ENCODE results near the gene NEUROG2. TPM values are rescaled to one million over a fixed set of nuclear protein-coding genes. Genes with fewer than 3 reads are reported as not detected.
"Not testable (repeated sequence)": the region's sequence is repeated elsewhere in the genome, so short reads cannot be mapped to it uniquely, and the experiment has no call there.

NEUROG2 gene
- total RNA-seq, 3 donors from 2014 or later: 0.29 to 0.33 TPM; not detected in 1

- no peaks in the 10 kb centered on the region for H3K4me1 ChIP-seq
- intact Hi-C loops (cut with DNase I; ENCODE audit: low total_unique reads): no loop called here
- no peak overlapping the region for H3K4me3 ChIP-seq
- no peaks in the 10 kb centered on the region for H3K36me3 ChIP-seq
- no peak for TF ChIP-seq POLR2AphosphoS5 (IDR thresholded peaks at IDR 0.05)
- TF ChIP-seq POLR2A (IDR thresholded peaks at IDR 0.05): no peak
- TF ChIP-seq CTCF (IDR thresholded peaks at IDR 0.05): no peak
- H3K9me3 ChIP-seq: peaks cover 0 to 3% of the 10 kb centered on the region in 2 donors
- DNase-seq (ENCODE audit: low spot score in 2 of 2): no peak
- H3K27ac ChIP-seq: no peak overlapping the region
- H3K27me3 ChIP-seq: peaks cover 0 to 4% of the 10 kb centered on the region in 2 donors
These were observed 13.1 kb downstream of the NEUROG2 start for GRCh38 chr4:112502871-112503270.

- Histone ChIP-seq H3K36me3 (no peaks in the 10 kb centered on the region), H3K9me3 (peaks cover 7 to 22% of the 10 kb centered on the region in 2 donors), H3K4me3 (no peak overlapping the region), H3K27ac (no peak overlapping the region), H3K27me3 (no peaks in the 10 kb centered on the region), H3K4me1 (no peaks in the 10 kb centered on the region)
- DNase-seq (ENCODE audit: low spot score in 2 of 2): no peak
- intact Hi-C loops (cut with DNase I; ENCODE audit: low total_unique reads): no loop called here
- TF ChIP-seq POLR2AphosphoS5 (IDR thresholded peaks at IDR 0.05) (no peak), CTCF (IDR thresholded peaks at IDR 0.05) (no peak), POLR2A (IDR thresholded peaks at IDR 0.05) (no peak)
These were observed 23.7 kb downstream of the NEUROG2 start for GRCh38 chr4:112492321-112492720.

- intact Hi-C loops (cut with DNase I; ENCODE audit: low total_unique reads); H3K4me3 ChIP-seq; H3K27me3 ChIP-seq: not testable (repeated sequence)
These were observed 25.2 kb downstream of the NEUROG2 start for GRCh38 chr4:112490808-112491207.

DNA sequence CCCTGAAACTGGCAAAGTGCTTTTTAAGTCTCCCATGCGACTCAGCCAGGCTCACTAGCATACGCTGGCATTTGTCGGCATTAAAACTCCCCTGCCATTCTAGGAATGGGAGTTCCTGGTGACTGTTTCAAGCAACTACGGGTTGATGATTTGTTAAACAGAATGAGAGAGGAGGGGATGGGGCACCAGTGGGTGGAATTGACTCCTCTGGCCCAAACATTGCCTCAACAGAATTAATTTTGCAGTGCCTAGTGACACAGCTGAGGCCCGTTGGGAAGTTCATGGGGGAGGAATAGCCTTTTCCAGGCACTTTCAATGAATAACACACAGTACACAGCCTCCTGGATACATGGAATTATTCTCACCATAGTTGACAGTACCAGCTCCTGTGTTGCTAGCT lies 30.1 kb downstream of the NEUROG2 start:
- H3K9me3 ChIP-seq: peaks cover 6 to 24% of the 10 kb centered on the region in 2 donors
- DNase-seq (ENCODE audit: low spot score in 2 of 2): no peak
- no peaks in the 10 kb centered on the region for H3K27me3 ChIP-seq
- H3K4me3 ChIP-seq: no peak overlapping the region
- no peaks in the 10 kb centered on the region for H3K36me3 ChIP-seq
- H3K4me1 ChIP-seq: no peaks in the 10 kb centered on the region
- intact Hi-C loops (cut with DNase I; ENCODE audit: low total_unique reads): no loop called here
- H3K27ac ChIP-seq: no peak overlapping the region
- TF ChIP-seq CTCF (IDR thresholded peaks at IDR 0.05): no peak
- TF ChIP-seq POLR2A (IDR thresholded peaks at IDR 0.05): no peak
- TF ChIP-seq POLR2AphosphoS5 (IDR thresholded peaks at IDR 0.05): no peak

More at GRCh38 chr4:112490808-112491207, 25.2 kb downstream of the NEUROG2 start:
- DNase-seq (ENCODE audit: low spot score in 2 of 2); H3K36me3 ChIP-seq; H3K27ac ChIP-seq; H3K4me1 ChIP-seq: not testable (repeated sequence)
- peaks cover 7 to 22% of the 10 kb centered on the region in 2 donors for H3K9me3 ChIP-seq

DNA sequence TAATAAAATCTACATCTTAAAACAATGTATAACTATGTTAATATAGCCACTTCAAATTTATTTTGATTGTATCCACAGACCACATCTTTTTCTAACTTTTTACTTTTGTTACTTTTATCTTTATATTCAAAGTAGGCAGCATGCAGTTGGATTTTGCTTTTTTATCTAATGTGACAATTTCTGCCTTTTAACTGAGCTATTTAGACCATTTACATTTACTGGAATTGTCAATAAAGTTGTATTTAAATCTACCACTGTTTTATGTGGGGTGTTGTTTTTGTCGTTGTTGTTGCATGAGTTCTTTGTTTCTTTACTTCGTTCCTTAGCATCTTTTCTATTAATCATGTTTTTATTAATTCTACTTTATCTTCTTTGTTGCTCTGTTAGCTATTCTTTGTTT lies 42.0 kb downstream of the NEUROG2 start:
- intact Hi-C loops (cut with DNase I; ENCODE audit: low total_unique reads): no loop called here
- H3K36me3 ChIP-seq: no peaks in the 10 kb centered on the region
- H3K27ac ChIP-seq: no peak overlapping the region
- no peak for DNase-seq (ENCODE audit: low spot score in 2 of 2)
- no peaks in the 10 kb centered on the region for H3K27me3 ChIP-seq
- TF ChIP-seq POLR2A (IDR thresholded peaks at IDR 0.05): no peak
- TF ChIP-seq POLR2AphosphoS5 (IDR thresholded peaks at IDR 0.05): no peak
- TF ChIP-seq CTCF (IDR thresholded peaks at IDR 0.05): no peak
- H3K9me3 ChIP-seq: no peaks in the 10 kb centered on the region
- H3K4me3 ChIP-seq: no peak overlapping the region
- H3K4me1 ChIP-seq: no peaks in the 10 kb centered on the region

- no peak for TF ChIP-seq POLR2A (IDR thresholded peaks at IDR 0.05)
- no peak for TF ChIP-seq CTCF (IDR thresholded peaks at IDR 0.05)
- no peak for TF ChIP-seq POLR2AphosphoS5 (IDR thresholded peaks at IDR 0.05)
- Histone ChIP-seq H3K36me3 (no peaks in the 10 kb centered on the region), H3K4me1 (no peaks in the 10 kb centered on the region), H3K4me3 (no peak overlapping the region), H3K9me3 (no peaks in the 10 kb centered on the region), H3K27me3 (no peaks in the 10 kb centered on the region), H3K27ac (no peak overlapping the region)
- no peak for DNase-seq (ENCODE audit: low spot score in 2 of 2)
- intact Hi-C loops (cut with DNase I; ENCODE audit: low total_unique reads): no loop called here
These were observed 43.7 kb downstream of the NEUROG2 start for GRCh38 chr4:112472318-112472717.
